CD4-positive, alpha-beta T cell (primary cell): Measurements from ENCODE around the gene GPC5. TPM values are rescaled to one million over a fixed set of nuclear protein-coding genes. Genes with fewer than 3 reads are reported as not detected.

Experiments used
- ATAC-seq: fragments of 200-7000 bp; cut with Tn5 transposase; one replicate; pipeline ENCODE4 v1.10.0; 2022; ENCODE audit warnings: mild to moderate bottlenecking; ENCODE audit not compliant: poor library complexity
- CTCF ChIA-PET: fragments of 350-600 bp; sonication (Branson Sonifier 250); formaldehyde crosslinking; loops from one replicate; lab custom pipeline; 2021; ENCODE audit warnings: antibody characterized with exemption, inconsistent platforms; lab: Charles Lee
- POLR2A ChIA-PET: fragments of 350-600 bp; sonication (Branson Sonifier 250); formaldehyde crosslinking; loops from one replicate; lab custom pipeline; 2021; ENCODE audit warnings: antibody characterized with exemption, inconsistent platforms; lab: Charles Lee
- DNase-seq, 14 experiments: peaks; one replicate each; pipeline ENCODE4 v3.0.0-alpha.2; 2013 to 2020; ENCODE audit warnings: mixed read lengths in 2 of 14
- H3K27ac ChIP-seq, 2 donors: one replicate each; pipeline versions ENCODE4 v1.5.1 to v1.7.0; 2013; ENCODE audit warnings: low read length in 2 of 2, low read depth in 1 of 2, mild to moderate bottlenecking in 1 of 2
- H3K27me3 ChIP-seq, 2 experiments: 1 replicate in 1 of 2; 2 replicates in 1 of 2; pipeline versions ENCODE4 v1.6.1 to v1.7.0; 2013; ENCODE audit warnings: low read length in 2 of 2, control low read depth in 1 of 2, mild to moderate bottlenecking in 1 of 2, moderate library complexity in 1 of 2; ENCODE audit not compliant: insufficient read depth in 2 of 2, control insufficient read depth in 1 of 2
- H3K36me3 ChIP-seq: one replicate; pipeline ENCODE4 v1.6.1; 2013; ENCODE audit warnings: low read length, control low read depth; ENCODE audit not compliant: insufficient read depth
- H3K4me1 ChIP-seq: one replicate; pipeline ENCODE4 v1.6.1; 2013; ENCODE audit warnings: low read length, control low read depth; ENCODE audit not compliant: insufficient read depth
- H3K4me3 ChIP-seq: one replicate; pipeline ENCODE4 v1.5.1; 2013; ENCODE audit warnings: mild to moderate bottlenecking, low read length, moderate library complexity
- H3K9me3 ChIP-seq, 2 experiments: 1 replicate in 1 of 2; 2 replicates in 1 of 2; pipeline versions ENCODE4 v1.6.1 to v1.7.0; 2013; ENCODE audit warnings: low read length in 2 of 2, mild to moderate bottlenecking in 2 of 2, control low read depth in 1 of 2, moderate library complexity in 1 of 2; ENCODE audit not compliant: control insufficient read depth in 1 of 2, insufficient read depth in 1 of 2
- H3K27ac Mint-ChIP-seq: one replicate; pipeline ENCODE4 v1.8.0; 2020; ENCODE audit warnings: mixed read lengths
- H3K27me3 Mint-ChIP-seq: one replicate; pipeline ENCODE4 v1.8.0; 2021; ENCODE audit warnings: mixed read lengths
- H3K36me3 Mint-ChIP-seq: one replicate; pipeline ENCODE4 v1.8.0; 2021; ENCODE audit warnings: low read depth, mixed read lengths
- H3K4me1 Mint-ChIP-seq: one replicate; pipeline ENCODE4 v1.8.0; 2021; ENCODE audit warnings: low read depth, mixed read lengths
- H3K4me3 Mint-ChIP-seq: one replicate; pipeline ENCODE4 v1.8.0; 2020; ENCODE audit warnings: mild to moderate bottlenecking, mixed read lengths
- H3K9me3 Mint-ChIP-seq: one replicate; pipeline ENCODE4 v1.8.0; 2020; ENCODE audit warnings: mixed read lengths
- intact Hi-C, 2 experiments: fragments of 100-400 bp; cut with DNase I in 1 of 2; cut with micrococcal nuclease in 1 of 2; formaldehyde crosslinking; loops; one replicate each; pipeline versions ENCODE4 v1.15.1 to v1.9.0; 2023 to 2025; cut with DNase I, micrococcal nuclease
- total RNA-seq, 174 experiments: library from RNA in 2 of 174; stranded (reverse) in 2 of 174; gene quantifications; one replicate each; pipeline ENCODE4 v1.2.3 and lab custom pipeline; 2021 to 2026
- TF ChIP-seq, protein P1 (sequence below): fragments of 200-600 bp; IDR thresholded peaks from one replicate; pipeline ENCODE4 v1.8.0; 2022; ENCODE audit warnings: antibody characterized with exemption, mild to moderate bottlenecking

Gene GPC5
- total RNA-seq, 2 experiments from 2014 or later = not detected

DNA sequence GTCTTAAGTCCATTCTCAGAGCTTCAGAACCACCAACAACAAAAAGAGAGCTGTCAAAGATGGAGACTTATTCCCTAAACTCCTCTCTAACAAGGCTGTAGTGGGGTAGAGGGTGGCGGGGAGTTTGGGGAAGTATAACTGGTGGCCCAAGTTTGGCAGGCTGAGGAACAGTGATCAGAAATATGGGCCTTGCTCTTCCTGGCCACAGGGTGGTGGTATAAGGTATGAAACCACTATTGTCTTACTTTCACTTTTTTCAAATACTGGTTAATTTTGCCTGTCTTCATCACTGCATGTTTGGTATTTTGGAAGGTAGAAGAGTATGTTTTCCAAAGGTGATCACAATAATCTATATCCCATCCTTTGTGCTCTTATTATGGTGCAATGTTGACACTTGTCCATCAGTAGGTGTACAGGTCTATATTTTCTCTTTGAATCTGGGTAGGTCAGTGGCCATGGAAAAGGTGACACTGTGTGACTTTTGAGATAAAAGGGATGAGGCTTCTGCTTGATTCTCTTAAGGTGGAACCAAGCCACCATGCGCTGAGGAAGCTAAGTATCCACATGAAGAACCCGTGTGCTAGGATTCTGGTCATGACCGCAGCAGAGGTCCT lies 23.2 kb upstream of the GPC5 start:
- DNase-seq (peak in 4 of 14 experiments; percentile 12 to 44 (median 31)), ATAC-seq (peak; percentile 65)
- no peak overlapping the region for H3K27ac ChIP-seq
- ChIA-PET CTCF (no interaction called here), POLR2A (no interaction called here)
- TF ChIP-seq, protein P1, sequence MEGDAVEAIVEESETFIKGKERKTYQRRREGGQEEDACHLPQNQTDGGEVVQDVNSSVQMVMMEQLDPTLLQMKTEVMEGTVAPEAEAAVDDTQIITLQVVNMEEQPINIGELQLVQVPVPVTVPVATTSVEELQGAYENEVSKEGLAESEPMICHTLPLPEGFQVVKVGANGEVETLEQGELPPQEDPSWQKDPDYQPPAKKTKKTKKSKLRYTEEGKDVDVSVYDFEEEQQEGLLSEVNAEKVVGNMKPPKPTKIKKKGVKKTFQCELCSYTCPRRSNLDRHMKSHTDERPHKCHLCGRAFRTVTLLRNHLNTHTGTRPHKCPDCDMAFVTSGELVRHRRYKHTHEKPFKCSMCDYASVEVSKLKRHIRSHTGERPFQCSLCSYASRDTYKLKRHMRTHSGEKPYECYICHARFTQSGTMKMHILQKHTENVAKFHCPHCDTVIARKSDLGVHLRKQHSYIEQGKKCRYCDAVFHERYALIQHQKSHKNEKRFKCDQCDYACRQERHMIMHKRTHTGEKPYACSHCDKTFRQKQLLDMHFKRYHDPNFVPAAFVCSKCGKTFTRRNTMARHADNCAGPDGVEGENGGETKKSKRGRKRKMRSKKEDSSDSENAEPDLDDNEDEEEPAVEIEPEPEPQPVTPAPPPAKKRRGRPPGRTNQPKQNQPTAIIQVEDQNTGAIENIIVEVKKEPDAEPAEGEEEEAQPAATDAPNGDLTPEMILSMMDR = peak; percentile 44
- Mint-ChIP-seq H3K9me3 (no peaks in the 10 kb centered on the region), H3K27me3 (peaks cover 12% of the 10 kb centered on the region), H3K27ac (no peak overlapping the region), H3K4me1 (no peaks in the 10 kb centered on the region), H3K4me3 (no peak overlapping the region), H3K36me3 (no peaks in the 10 kb centered on the region)
- intact Hi-C loops = loop anchor here (2.0 to 10.0 kb wide), 3 partner anchors 80 to 348 kb away; no protein-coding TSS in a partner anchor
- H3K27me3 ChIP-seq = no peaks in the 10 kb centered on the region
- H3K36me3 ChIP-seq = no peaks in the 10 kb centered on the region
- H3K4me3 ChIP-seq = no peak overlapping the region
- H3K4me1 ChIP-seq = no peaks in the 10 kb centered on the region
- H3K9me3 ChIP-seq = no peaks in the 10 kb centered on the region

DNA sequence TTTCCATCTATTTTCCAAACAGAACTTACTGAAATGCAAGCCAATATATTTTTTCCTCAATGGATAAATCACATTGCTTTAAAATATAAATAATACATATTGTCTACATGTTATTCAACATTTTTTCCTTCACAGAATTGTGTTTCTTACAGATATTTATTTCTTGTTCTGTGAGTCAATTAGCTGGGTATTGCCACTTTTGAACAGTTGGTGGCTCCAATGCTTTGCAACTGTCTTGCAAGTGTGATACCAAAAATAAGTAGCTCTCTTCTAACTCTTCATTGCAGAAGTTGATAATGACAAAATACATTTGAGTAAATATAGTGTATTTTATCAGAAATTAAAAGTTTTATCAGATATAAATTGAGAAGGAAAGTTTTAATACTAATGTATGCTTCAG lies 17.1 kb upstream of the GPC5 start:
- Histone ChIP-seq H3K36me3 (no peaks in the 10 kb centered on the region), H3K9me3 (no peaks in the 10 kb centered on the region), H3K27me3 (peaks cover 0 to 4% of the 10 kb centered on the region in 2 experiments), H3K4me1 (no peaks in the 10 kb centered on the region), H3K27ac (no peak overlapping the region), H3K4me3 (no peak overlapping the region)
- Mint-ChIP-seq H3K4me3 (no peak overlapping the region), H3K9me3 (no peaks in the 10 kb centered on the region), H3K27me3 (peaks cover 11% of the 10 kb centered on the region), H3K27ac (no peak overlapping the region), H3K4me1 (no peaks in the 10 kb centered on the region), H3K36me3 (no peaks in the 10 kb centered on the region)
- DNase-seq = peak in 1 of 14 experiments; percentile 10
- ChIA-PET CTCF (no interaction called here), POLR2A (no interaction called here)
- TF ChIP-seq, protein P1 = no peak
- no peak for ATAC-seq
- intact Hi-C loops = no loop called here

DNA sequence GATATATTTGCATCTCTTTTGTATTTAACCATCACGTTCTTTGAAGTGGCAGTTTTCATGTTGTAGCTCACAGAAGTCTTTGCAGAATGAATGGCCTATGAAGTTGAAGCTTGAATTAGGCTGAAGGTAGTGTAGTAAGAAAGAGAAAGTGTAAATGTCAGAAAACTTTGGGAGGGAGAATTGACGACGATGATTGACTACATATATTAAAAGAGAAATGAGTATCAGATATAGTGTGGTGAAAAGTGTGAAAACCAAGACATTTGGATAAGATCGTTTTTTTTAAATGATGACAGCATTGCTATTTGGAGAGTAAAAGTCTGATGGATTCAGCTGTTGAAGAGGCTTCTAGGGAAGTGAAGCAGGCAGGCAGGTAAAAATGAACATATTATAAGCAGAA lies 14.6 kb upstream of the GPC5 start:
- H3K4me1 Mint-ChIP-seq = no peaks in the 10 kb centered on the region
- TF ChIP-seq, protein P1 = no peak

More for the DNA sequence above, 14.6 kb upstream of the GPC5 start:
- H3K4me3 ChIP-seq = no peak overlapping the region
- H3K36me3 Mint-ChIP-seq = no peaks in the 10 kb centered on the region
- no peaks in the 10 kb centered on the region for H3K9me3 Mint-ChIP-seq
- H3K36me3 ChIP-seq = no peaks in the 10 kb centered on the region
- H3K4me3 Mint-ChIP-seq = no peak overlapping the region
- peaks cover 25% of the 10 kb centered on the region for H3K27me3 Mint-ChIP-seq
- H3K27me3 ChIP-seq = peaks cover 0 to 14% of the 10 kb centered on the region in 2 experiments
- intact Hi-C loops = no loop called here
- no peaks in the 10 kb centered on the region for H3K9me3 ChIP-seq
- ChIA-PET CTCF (interaction anchor here (1.2 kb wide), 1 partner anchor 12 kb away, joined by 3 read pairs; no protein-coding TSS in a partner anchor), POLR2A (no interaction called here)
- no peak overlapping the region for H3K27ac Mint-ChIP-seq
- no peak overlapping the region for H3K27ac ChIP-seq
- DNase-seq (no peak), ATAC-seq (no peak)
- H3K4me1 ChIP-seq = no peaks in the 10 kb centered on the region
